ENCODE data around the gene SYNDIG1.

DNA sequence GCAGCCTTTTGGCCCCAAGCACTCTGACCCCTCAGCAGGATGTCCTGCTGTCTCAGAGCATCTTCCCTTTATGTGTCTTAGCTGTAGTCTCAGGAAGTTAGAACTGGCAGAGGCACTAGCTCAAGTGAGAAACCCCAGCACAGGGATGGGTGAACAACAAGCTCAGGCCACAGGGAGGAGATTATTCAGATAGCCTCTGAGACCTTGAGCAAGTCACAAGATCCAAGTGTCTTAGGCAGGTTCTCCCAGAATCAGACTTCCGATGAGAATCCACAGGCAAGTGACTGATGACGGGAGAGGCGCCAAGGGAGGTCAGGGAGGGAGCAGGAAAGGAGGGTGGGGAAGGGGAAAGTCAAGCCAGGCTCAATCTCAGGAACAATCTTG lies 13.0 kb upstream of the SYNDIG1 start:
- TF ChIP-seq EZH2 (IDR thresholded peaks at IDR 0.05), result no peak
- no peak for TF ChIP-seq POLR2AphosphoS5 (IDR thresholded peaks at IDR 0.05; ENCODE audit: borderline replicate concordance, low read depth, low read length)
- TF ChIP-seq FOXP2 (optimal IDR thresholded peaks at IDR 0.05; ENCODE audit: control extremely low read depth, extremely low read length, insufficient read depth), result no peak
